Naive B cell (primary cell): ENCODE measurements around the gene CLCA1. TPM values are rescaled to one million over a fixed set of nuclear protein-coding genes. Genes with fewer than 3 reads are reported as not detected.
A peak's percentile ranks its signal among the peaks of the same experiment; 100 is the strongest.

ENCODE experiments used
- ATAC-seq, 2 donors: fragments of 150-1000 bp; cut with Tn5 transposase; 2 replicates each; pipeline ENCODE4 v1.10.0; 2021; ENCODE audit warnings: low read depth in 2 of 2, mild to moderate bottlenecking in 2 of 2, moderate library complexity in 2 of 2
- DNase-seq: peaks from one replicate; pipeline ENCODE4 v3.0.0; 2022
- H3K27ac Mint-ChIP-seq, 6 donors: one replicate each; pipeline ENCODE4 v1.8.0; 2020 to 2022; ENCODE audit warnings: mild to moderate bottlenecking in 6 of 6, mixed read lengths in 6 of 6, moderate library complexity in 5 of 6, inconsistent platforms in 2 of 6
- H3K27me3 Mint-ChIP-seq, 3 donors: one replicate each; pipeline ENCODE4 v1.8.0; 2021 to 2022; ENCODE audit warnings: mixed read lengths in 3 of 3, mild to moderate bottlenecking in 1 of 3
- H3K36me3 Mint-ChIP-seq, 2 donors: one replicate each; pipeline ENCODE4 v1.8.0; 2020 to 2022; ENCODE audit warnings: mixed read lengths in 2 of 2, inconsistent platforms in 1 of 2, mild to moderate bottlenecking in 1 of 2
- H3K4me1 Mint-ChIP-seq, 3 donors: one replicate each; pipeline ENCODE4 v1.8.0; 2020 to 2022; ENCODE audit warnings: mixed read lengths in 3 of 3, inconsistent platforms in 1 of 3, mild to moderate bottlenecking in 1 of 3, moderate library complexity in 1 of 3
- H3K4me3 Mint-ChIP-seq, 8 donors: one replicate each; pipeline ENCODE4 v1.8.0; 2020 to 2022; ENCODE audit warnings: mild to moderate bottlenecking in 8 of 8, mixed read lengths in 8 of 8, moderate library complexity in 8 of 8, inconsistent platforms in 2 of 8
- H3K9me3 Mint-ChIP-seq, 7 donors: one replicate each; pipeline ENCODE4 v1.8.0; 2020 to 2022; ENCODE audit warnings: mixed read lengths in 7 of 7, mild to moderate bottlenecking in 5 of 7, inconsistent platforms in 2 of 7, moderate library complexity in 1 of 7
- polyA plus RNA-seq, 6 donors: library from polyadenylated mRNA; unstranded; fragments of 300-500 nt; fragmentation: Illumina TruSeq; gene quantifications; one replicate each; pipeline ENCODE4 v1.2.3, GENCODE V29; 2021; ENCODE audit warnings: low read depth in 6 of 6

Gene CLCA1
- polyA plus RNA-seq, 6 donors from 2014 or later, result not detected

DNA sequence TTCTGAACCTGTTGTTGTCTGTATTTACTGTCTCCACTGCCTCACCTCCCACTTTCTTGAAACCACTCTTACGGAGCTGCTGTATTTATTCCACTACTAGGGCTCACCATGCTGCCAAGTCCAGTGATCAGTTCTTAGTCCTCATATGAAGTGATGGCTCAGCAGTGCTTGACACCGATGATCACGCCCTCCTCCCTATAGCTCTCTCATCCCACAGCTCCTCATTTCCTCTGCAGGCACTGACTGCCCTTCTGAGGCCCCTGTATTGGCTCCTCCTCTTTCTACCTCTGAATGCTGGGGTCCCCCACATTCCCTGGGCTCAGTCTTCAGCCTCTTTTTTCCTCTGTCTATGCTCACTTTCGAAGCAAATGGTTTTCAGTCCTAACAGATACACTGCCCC lies 3.4 kb downstream of the CLCA1 start:
- Mint-ChIP-seq H3K4me1 (peaks cover 0 to 4% (median 0%) of the 10 kb centered on the region in 3 donors), H3K4me3 (no peak overlapping the region), H3K27me3 (peaks cover 12 to 28% (median 15%) of the 10 kb centered on the region in 3 donors), H3K36me3 (no peaks in the 10 kb centered on the region), H3K9me3 (no peaks in the 10 kb centered on the region), H3K27ac (no peak overlapping the region)
- no peak for ATAC-seq
- no peak for DNase-seq

DNA sequence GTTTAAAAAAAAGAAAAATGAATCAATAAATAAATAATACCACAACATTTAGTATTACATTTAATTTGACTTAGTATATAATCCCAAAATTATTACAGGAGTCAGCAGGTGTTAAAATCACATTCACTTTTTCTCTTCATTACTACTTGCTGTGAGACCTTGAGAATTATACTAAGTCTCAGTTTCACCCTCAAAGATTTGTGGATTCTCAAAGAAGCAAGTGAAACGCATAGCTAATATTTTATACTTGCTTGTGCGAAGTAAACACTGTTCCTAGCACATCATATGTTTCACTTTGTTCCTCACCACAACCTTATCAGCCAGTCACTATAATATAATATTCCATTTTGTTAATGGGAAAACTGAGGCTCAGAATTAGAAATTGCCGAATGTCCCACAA lies 4.0 kb downstream of the CLCA1 start:
- Mint-ChIP-seq H3K4me3 (no peak overlapping the region), H3K36me3 (no peaks in the 10 kb centered on the region), H3K27me3 (peaks cover 12 to 28% (median 15%) of the 10 kb centered on the region in 3 donors), H3K27ac (no peak overlapping the region), H3K9me3 (no peaks in the 10 kb centered on the region), H3K4me1 (peaks cover 0 to 4% (median 0%) of the 10 kb centered on the region in 3 donors)
- ATAC-seq (no peak), DNase-seq (no peak)

DNA sequence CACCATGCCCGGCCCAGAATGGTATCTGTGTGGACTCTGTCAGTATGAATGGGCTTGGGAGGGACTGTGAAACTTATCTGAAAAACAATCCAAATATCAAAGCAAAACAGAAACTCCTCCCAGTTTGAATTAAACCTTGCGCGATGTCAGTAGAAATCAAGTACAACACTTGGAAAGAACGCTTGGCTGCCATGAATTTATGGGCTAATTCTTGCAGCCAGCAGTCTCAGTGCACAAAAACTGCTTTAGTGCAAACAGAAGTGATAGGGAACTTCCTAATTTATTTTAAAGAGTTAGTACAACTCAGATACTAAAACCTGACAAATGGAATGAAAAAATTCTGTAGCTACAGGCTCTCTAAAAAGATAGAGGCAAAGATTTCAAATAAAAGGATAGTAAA lies 8.5 kb downstream of the CLCA1 start:
- no peak for DNase-seq
- Mint-ChIP-seq H3K27me3 (peaks cover 2 to 12% (median 3%) of the 10 kb centered on the region in 3 donors), H3K36me3 (no peaks in the 10 kb centered on the region), H3K4me1 (peaks cover 0 to 4% (median 0%) of the 10 kb centered on the region in 3 donors), H3K27ac (no peak overlapping the region), H3K9me3 (no peaks in the 10 kb centered on the region), H3K4me3 (no peak overlapping the region)
- ATAC-seq, result no peak

- H3K4me1 Mint-ChIP-seq, result peaks cover 0 to 4% (median 0%) of the 10 kb centered on the region in 3 donors
These were observed 9.0 kb downstream of the CLCA1 start for GRCh38 chr1:86477682-86478081.

DNA sequence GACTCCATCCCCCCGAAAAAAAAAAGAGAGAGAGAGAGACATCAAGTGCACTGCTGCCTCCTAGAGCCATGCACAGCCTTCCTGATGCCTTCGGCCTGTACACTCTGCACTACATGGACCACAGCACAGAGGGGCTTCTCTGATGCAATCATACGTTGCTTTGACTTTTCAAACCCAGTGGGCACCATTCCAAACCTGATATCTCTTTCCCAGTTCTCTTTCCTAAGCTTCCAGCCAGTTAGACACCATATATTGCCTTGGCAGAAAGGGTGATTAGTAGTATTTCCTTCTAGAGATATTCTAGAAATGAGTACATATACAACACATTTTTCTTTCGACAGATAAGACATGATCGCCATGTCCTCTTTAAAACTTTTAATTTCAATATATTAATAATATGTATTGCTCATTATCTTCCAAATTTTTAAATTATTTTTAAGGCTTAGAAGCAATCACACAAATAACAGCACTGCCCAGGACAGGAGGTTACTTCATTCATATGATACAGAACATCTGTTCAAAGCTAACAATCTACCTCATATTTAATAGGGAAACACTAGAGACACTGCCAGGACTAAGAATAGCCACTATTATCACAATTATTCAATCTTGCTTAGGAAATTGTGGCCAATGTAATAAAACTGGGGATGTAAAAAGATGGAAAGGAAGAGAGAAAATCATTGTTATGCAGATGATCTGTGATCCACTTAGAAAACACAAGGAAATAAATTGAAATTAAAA lies 9.9 kb downstream of the CLCA1 start:
- peak overlapping the region in 1 of 6 donors; percentile 2 for H3K27ac Mint-ChIP-seq
- no peaks in the 10 kb centered on the region for H3K9me3 Mint-ChIP-seq
- H3K27me3 Mint-ChIP-seq, result peaks cover 0 to 8% (median 0%) of the 10 kb centered on the region in 3 donors
- DNase-seq (no peak), ATAC-seq (no peak)
- no peak overlapping the region for H3K4me3 Mint-ChIP-seq
- H3K36me3 Mint-ChIP-seq, result no peaks in the 10 kb centered on the region
- peaks cover 0 to 4% (median 0%) of the 10 kb centered on the region in 3 donors for H3K4me1 Mint-ChIP-seq

More at GRCh38 chr1:86477682-86478081, 9.0 kb downstream of the CLCA1 start:
- peaks cover 0 to 8% (median 0%) of the 10 kb centered on the region in 3 donors for H3K27me3 Mint-ChIP-seq
- no peaks in the 10 kb centered on the region for H3K36me3 Mint-ChIP-seq
- no peaks in the 10 kb centered on the region for H3K9me3 Mint-ChIP-seq
- DNase-seq (no peak), ATAC-seq (no peak)
- H3K4me3 Mint-ChIP-seq, result no peak overlapping the region
- H3K27ac Mint-ChIP-seq, result no peak overlapping the region

DNA sequence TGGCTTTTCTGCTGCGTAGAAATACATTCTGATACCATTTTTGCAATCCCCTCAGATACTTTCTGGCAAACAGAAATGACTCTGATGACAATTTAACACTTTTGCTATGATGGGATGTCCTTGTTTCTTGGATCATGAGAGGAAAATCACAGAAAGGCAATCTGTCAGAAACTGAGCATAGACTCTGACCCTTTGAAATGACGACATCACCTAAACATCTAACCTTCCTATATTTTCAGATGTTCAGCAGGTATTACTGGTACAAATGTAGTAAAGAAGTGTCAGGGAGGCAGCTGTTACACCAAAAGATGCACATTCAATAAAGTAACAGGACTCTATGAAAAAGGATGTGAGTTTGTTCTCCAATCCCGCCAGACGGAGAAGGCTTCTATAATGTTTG lies 13.2 kb downstream of the CLCA1 start:
- Mint-ChIP-seq H3K36me3 (no peaks in the 10 kb centered on the region), H3K27me3 (peaks cover 6 to 10% (median 8%) of the 10 kb centered on the region in 3 donors), H3K4me3 (no peak overlapping the region), H3K9me3 (no peaks in the 10 kb centered on the region), H3K4me1 (no peaks in the 10 kb centered on the region), H3K27ac (no peak overlapping the region)
- ATAC-seq (no peak), DNase-seq (no peak)

GRCh38 chr1:86487131-86487810 lies 18.5 kb downstream of the CLCA1 start:
- no peak for DNase-seq
- no peaks in the 10 kb centered on the region for H3K9me3 Mint-ChIP-seq
- H3K4me3 Mint-ChIP-seq, result no peak overlapping the region
- H3K27ac Mint-ChIP-seq, result no peak overlapping the region
- H3K27me3 Mint-ChIP-seq, result peaks cover 7 to 24% (median 16%) of the 10 kb centered on the region in 3 donors
- no peaks in the 10 kb centered on the region for H3K4me1 Mint-ChIP-seq
- H3K36me3 Mint-ChIP-seq, result no peaks in the 10 kb centered on the region
- ATAC-seq, result no peak

GRCh38 chr1:86487811-86488141 lies 19.0 kb downstream of the CLCA1 start:
- H3K4me1 Mint-ChIP-seq, result no peaks in the 10 kb centered on the region
- H3K9me3 Mint-ChIP-seq, result no peaks in the 10 kb centered on the region
- DNase-seq (no peak), ATAC-seq (no peak)
- H3K4me3 Mint-ChIP-seq, result no peak overlapping the region
- no peaks in the 10 kb centered on the region for H3K36me3 Mint-ChIP-seq
- peaks cover 11 to 29% (median 16%) of the 10 kb centered on the region in 3 donors for H3K27me3 Mint-ChIP-seq
- H3K27ac Mint-ChIP-seq, result no peak overlapping the region

DNA sequence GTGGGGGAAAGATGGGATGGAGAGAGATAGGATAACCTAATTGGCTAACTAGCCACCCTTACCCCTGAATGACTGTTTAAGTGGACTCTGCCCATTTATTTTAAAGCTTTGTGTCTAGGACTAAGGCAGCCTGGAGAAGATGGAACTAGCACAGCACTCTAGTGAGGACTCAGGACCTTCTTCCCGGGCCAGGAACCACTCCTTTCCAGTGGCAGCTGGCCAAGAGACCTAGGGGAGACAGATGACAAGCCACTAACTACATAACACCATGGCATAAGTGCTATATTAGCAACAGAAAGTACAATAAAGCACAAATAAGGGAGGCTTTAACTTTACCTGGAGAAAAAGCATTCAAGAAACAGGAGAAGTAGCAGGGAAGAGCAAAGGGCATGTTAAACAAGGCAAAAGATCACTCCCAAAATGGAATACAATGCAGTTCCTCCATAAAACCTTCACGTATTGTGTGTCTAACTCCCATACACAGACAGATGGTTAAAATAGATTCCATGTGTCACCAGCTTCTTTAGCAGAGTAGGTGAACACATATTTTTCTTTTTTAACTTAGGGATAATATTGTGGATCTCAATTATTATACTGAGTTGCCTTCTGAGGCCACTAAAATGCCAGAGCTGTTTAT lies 20.6 kb downstream of the CLCA1 start:
- Mint-ChIP-seq H3K27me3 (peaks cover 12 to 30% (median 13%) of the 10 kb centered on the region in 3 donors), H3K27ac (peak overlapping the region in 1 of 6 donors; percentile 82), H3K4me3 (no peak overlapping the region), H3K4me1 (no peaks in the 10 kb centered on the region), H3K36me3 (no peaks in the 10 kb centered on the region), H3K9me3 (no peaks in the 10 kb centered on the region)
- DNase-seq (no peak), ATAC-seq (no peak)

DNA sequence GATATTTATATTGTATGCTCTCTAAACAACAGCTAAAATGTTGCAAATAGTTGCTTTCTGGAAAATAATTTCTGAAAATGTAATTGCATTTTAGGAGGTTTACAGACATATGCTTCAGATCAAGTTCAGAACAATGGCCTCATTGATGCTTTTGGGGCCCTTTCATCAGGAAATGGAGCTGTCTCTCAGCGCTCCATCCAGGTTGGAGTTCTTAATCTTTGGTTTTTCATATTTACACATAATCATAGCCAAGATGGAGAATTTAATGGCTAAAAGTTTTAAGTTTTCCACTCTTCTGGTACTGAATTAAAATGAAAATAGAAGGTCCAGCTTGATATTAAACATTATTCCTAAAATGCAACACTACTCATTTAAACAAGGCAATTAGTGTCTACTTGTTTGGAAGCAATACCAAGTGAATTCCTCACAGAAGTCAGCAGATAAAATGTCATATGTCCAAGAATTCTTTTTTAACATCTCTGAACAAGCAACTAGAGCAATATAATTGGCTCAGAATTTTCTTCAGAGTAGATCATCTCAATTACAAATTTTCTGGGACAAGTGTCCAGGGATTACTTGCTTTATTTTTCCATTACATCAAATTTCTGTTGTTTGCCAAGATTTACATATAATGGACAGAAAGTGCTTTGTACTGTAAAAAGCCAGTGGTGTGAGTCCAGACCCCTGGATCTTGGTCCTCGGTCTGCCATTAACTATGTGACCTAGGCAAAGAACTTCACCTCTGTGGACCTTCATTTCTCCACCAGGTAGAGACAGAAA lies 22.6 kb downstream of the CLCA1 start:
- Mint-ChIP-seq H3K9me3 (no peaks in the 10 kb centered on the region), H3K4me3 (no peak overlapping the region)

GRCh38 chr1:86498281-86498680 lies 29.6 kb downstream of the CLCA1 start:
- no peaks in the 10 kb centered on the region for H3K36me3 Mint-ChIP-seq
- peaks cover 0 to 35% (median 18%) of the 10 kb centered on the region in 3 donors for H3K27me3 Mint-ChIP-seq
- DNase-seq (no peak), ATAC-seq (no peak)
- H3K4me1 Mint-ChIP-seq, result peaks cover 0 to 15% (median 0%) of the 10 kb centered on the region in 3 donors
- no peak overlapping the region for H3K27ac Mint-ChIP-seq
- H3K9me3 Mint-ChIP-seq, result no peaks in the 10 kb centered on the region
- no peak overlapping the region for H3K4me3 Mint-ChIP-seq

More for the DNA sequence above, 22.6 kb downstream of the CLCA1 start:
- Mint-ChIP-seq H3K27ac (no peak overlapping the region), H3K36me3 (no peaks in the 10 kb centered on the region), H3K27me3 (peaks cover 8 to 43% (median 8%) of the 10 kb centered on the region in 3 donors), H3K4me1 (no peaks in the 10 kb centered on the region)
- no peak for DNase-seq
- ATAC-seq, result no peak

DNA sequence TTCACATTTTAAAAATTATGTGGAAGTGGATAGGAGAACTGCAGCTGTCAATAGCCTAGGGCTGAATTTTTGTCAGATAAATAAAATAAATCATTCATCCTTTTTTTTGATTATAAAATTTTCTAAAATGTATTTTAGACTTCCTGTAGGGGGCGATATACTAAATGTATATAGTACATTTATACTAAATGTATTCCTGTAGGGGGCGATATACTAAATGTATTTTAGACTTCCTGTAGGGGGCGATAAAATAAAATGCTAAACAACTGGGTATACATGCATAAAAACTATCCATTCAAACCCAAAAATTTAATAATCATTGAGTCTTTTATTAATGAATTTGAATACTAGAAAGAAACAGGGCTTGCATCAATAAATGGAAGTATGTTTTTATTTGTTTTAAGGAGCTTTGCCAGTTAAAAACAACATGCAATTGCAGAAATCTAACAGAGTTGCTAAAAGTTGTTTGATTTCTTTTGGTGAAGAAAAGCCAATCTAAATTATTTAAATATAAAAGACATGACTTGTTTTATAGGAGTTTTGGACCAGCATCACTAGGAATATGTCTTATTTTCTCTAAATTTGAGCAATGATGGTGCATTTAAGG lies 31.4 kb downstream of the CLCA1 start:
- H3K36me3 Mint-ChIP-seq, result no peaks in the 10 kb centered on the region
- no peaks in the 10 kb centered on the region for H3K9me3 Mint-ChIP-seq
- H3K27me3 Mint-ChIP-seq, result peaks cover 0 to 30% (median 22%) of the 10 kb centered on the region in 3 donors
- DNase-seq (peak; percentile 63), ATAC-seq (peak; percentile 35 to 56)
- H3K4me1 Mint-ChIP-seq, result peaks cover 0 to 19% (median 0%) of the 10 kb centered on the region in 3 donors
- H3K27ac Mint-ChIP-seq, result peak overlapping the region in 1 of 6 donors; percentile 28
- H3K4me3 Mint-ChIP-seq, result no peak overlapping the region

DNA sequence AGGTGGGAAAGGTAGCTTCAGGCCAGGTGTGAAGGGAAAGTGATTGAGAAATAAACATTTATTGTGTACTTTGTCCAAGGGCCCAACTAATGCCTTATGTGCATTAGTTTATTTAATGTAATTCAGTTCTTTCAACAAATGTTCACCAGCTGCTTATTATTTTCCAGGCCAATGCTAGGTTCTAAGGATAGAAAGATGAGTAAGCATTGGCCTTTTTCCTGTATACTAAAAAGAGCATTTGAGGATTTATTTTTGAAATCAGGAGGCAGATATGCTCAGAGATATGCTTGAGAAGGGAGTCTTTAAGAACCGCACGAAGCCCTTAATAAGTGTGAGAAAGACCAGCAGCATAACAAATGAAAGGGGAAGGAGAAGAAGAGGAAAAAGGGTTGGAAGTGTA lies 32.0 kb downstream of the CLCA1 start:
- peaks cover 0 to 24% (median 22%) of the 10 kb centered on the region in 3 donors for H3K27me3 Mint-ChIP-seq
- H3K4me3 Mint-ChIP-seq, result no peak overlapping the region
- H3K4me1 Mint-ChIP-seq, result peaks cover 0 to 19% (median 0%) of the 10 kb centered on the region in 3 donors
- H3K9me3 Mint-ChIP-seq, result no peaks in the 10 kb centered on the region
- ATAC-seq (no peak), DNase-seq (no peak)
- H3K27ac Mint-ChIP-seq, result no peak overlapping the region
- no peaks in the 10 kb centered on the region for H3K36me3 Mint-ChIP-seq
